HepG2 (cell line): ENCODE measurements around the gene CEBPE. TPM values are rescaled to one million over a fixed set of nuclear protein-coding genes. Genes with fewer than 3 reads are reported as not detected.

Source experiments
- ATAC-seq: fragments of 200-7000 bp; cut with Tn5 transposase; 3 replicates; pipeline ENCODE4 v1.9.1; 2020; ENCODE audit warnings: mild to moderate bottlenecking, moderate library complexity
- BruUV-seq: library from RNA; stranded (reverse); fragments of 400-500 nt; replicated peaks from 2 replicates; lab custom pipeline; 2021; lab: Mats Ljungman, UMichigan
- CTCF ChIA-PET: fragments of 300-600 bp; formaldehyde crosslinking; extraction: SDS; loops from one replicate; lab custom pipeline; 2021; ENCODE audit warnings: low total read pairs, inconsistent platforms, low intra/inter-chr PET ratio; lab: Yijun Ruan, JAX
- POLR2A ChIA-PET: fragments of 350-600 bp; sonication (Branson Sonifier 250); formaldehyde crosslinking; loops from one replicate; lab custom pipeline; 2020; ENCODE audit warnings: antibody characterized with exemption, inconsistent platforms; lab: Yijun Ruan, JAX
- DNase-seq: peaks from one replicate; pipeline ENCODE4 v3.0.0-alpha.2; 2015; ENCODE audit warnings: low spot score
- FAIRE-seq: peaks from 3 replicates; lab custom pipeline; 2011; peaks lifted over from hg19 to GRCh38; lab: Jason Lieb, UNC
- H2AFZ ChIP-seq: one replicate; pipeline ENCODE4 v1.6.1; 2011; ENCODE audit warnings: low read length, inconsistent platforms
- H3K27ac ChIP-seq: fragments of 300-600 bp; 3 replicates; pipeline ENCODE4 v1.8.0; 2011; ENCODE audit warnings: mixed run types, mild to moderate bottlenecking, mixed read lengths, low read length, inconsistent platforms; ENCODE audit not compliant: insufficient read depth; ENCODE audit errors: extremely low read length
- H3K27me3 ChIP-seq, 2 experiments: fragments of 200-600 bp in 1 of 2; 2 replicates in 1 of 2; 3 replicates in 1 of 2; pipeline versions ENCODE4 v1.6.0 to v1.8.0; 2011; ENCODE audit warnings: low read length in 2 of 2, mild to moderate bottlenecking in 2 of 2, moderate library complexity in 2 of 2, inconsistent platforms in 1 of 2; ENCODE audit not compliant: insufficient read depth in 2 of 2, control insufficient read depth in 1 of 2
- H3K36me3 ChIP-seq, 2 experiments: fragments of 200-600 bp in 1 of 2; replicated peaks in 1 of 2; 2 replicates in 1 of 2; 3 replicates in 1 of 2; pipeline versions ENCODE4 v1.5.1 to v1.8.0; 2011; ENCODE audit warnings: low read length in 2 of 2, inconsistent platforms in 1 of 2; ENCODE audit not compliant: insufficient read depth in 2 of 2, control insufficient read depth in 1 of 2
- H3K4me1 ChIP-seq: 2 replicates; pipeline ENCODE4 v1.5.1; 2012; ENCODE audit warnings: low read length, inconsistent platforms; ENCODE audit not compliant: insufficient read depth
- H3K4me2 ChIP-seq: 2 replicates; pipeline ENCODE4 v1.6.0; 2011; ENCODE audit warnings: low read depth, low read length, inconsistent platforms
- H3K4me3 ChIP-seq, 3 experiments: fragments of 200-600 bp in 1 of 3; sonication (generic), shearing (Covaris generic) in 1 of 3; replicated peaks in 1 of 3; 2 replicates each; pipeline ENCODE4 v1.5.1; 2011 to 2016; ENCODE audit warnings: low read length in 3 of 3, inconsistent platforms in 2 of 3, low read depth in 2 of 3, mild to moderate bottlenecking in 2 of 3, control low read depth in 1 of 3, mixed read lengths in 1 of 3; ENCODE audit not compliant: insufficient read depth in 1 of 3
- H3K79me2 ChIP-seq: one replicate; pipeline ENCODE4 v1.6.1; 2011; ENCODE audit warnings: low read length, inconsistent platforms; ENCODE audit not compliant: insufficient read depth
- H3K9ac ChIP-seq: 2 replicates; pipeline ENCODE4 v1.6.0; 2011; ENCODE audit warnings: mild to moderate bottlenecking, low read depth, low read length, inconsistent platforms; ENCODE audit not compliant: insufficient read depth
- H3K9me3 ChIP-seq: 2 replicates; pipeline ENCODE4 v1.5.1; 2012; ENCODE audit warnings: mild to moderate bottlenecking, low read length
- H4K20me1 ChIP-seq: 2 replicates; pipeline ENCODE4 v1.6.0; 2011; ENCODE audit warnings: inconsistent platforms, mild to moderate bottlenecking, low read length, moderate library complexity; ENCODE audit not compliant: insufficient read depth
- BHLHE40 ChIP-seq: IDR thresholded peaks from 2 replicates; pipeline ENCODE4 v1.6.1; 2011; ENCODE audit warnings: low read length, improper control_type of control experiment
- CBX5 ChIP-seq: sonication (generic); formaldehyde crosslinking; IDR thresholded peaks from 2 replicates; pipeline ENCODE4 v1.4.0; 2020; ENCODE audit warnings: missing genetic modification reagents, borderline replicate concordance
- ETV5 ChIP-seq: IDR thresholded peaks from 2 replicates; pipeline ENCODE4 v1.6.1; 2018; ENCODE audit warnings: missing biosample characterization, missing genetic modification reagents, inconsistent platforms, borderline replicate concordance
- MZF1 ChIP-seq: sonication (generic); formaldehyde crosslinking; IDR thresholded peaks from 2 replicates; pipeline ENCODE4 v1.8.1; 2023; ENCODE audit warnings: mild to moderate bottlenecking, missing genetic modification reagents, borderline replicate concordance
- POLR2AphosphoS2 ChIP-seq: IDR thresholded peaks from 2 replicates; pipeline ENCODE4 v1.6.1; 2011; ENCODE audit warnings: low read depth, low read length, improper control_type of control experiment
- RBFOX2 ChIP-seq: fragments of 200-400 bp; formaldehyde crosslinking; IDR thresholded peaks from 2 replicates; pipeline ENCODE4 v1.6.1; 2017; ENCODE audit warnings: low read depth, mild to moderate bottlenecking, low read length
- SP5 ChIP-seq: IDR thresholded peaks from 2 replicates; pipeline ENCODE4 v1.6.1; 2016; ENCODE audit warnings: low read depth, borderline replicate concordance
- TBX2 ChIP-seq: sonication (generic); formaldehyde crosslinking; IDR thresholded peaks from 2 replicates; pipeline ENCODE4 v1.5.0; 2020; ENCODE audit warnings: missing genetic modification reagents, mild to moderate bottlenecking, borderline replicate concordance
- TSC22D2 ChIP-seq: sonication (generic); formaldehyde crosslinking; IDR thresholded peaks from 2 replicates; pipeline ENCODE4 v1.5.1; 2020; ENCODE audit warnings: missing genetic modification reagents, mild to moderate bottlenecking, borderline replicate concordance
- ZNF230 ChIP-seq: sonication (generic); formaldehyde crosslinking; IDR thresholded peaks from 2 replicates; pipeline ENCODE4 v1.4.0; 2020; ENCODE audit warnings: mild to moderate bottlenecking, missing genetic modification reagents
- ZNF329 ChIP-seq: sonication (generic); formaldehyde crosslinking; IDR thresholded peaks from 2 replicates; pipeline ENCODE4 v1.9.0; 2021; ENCODE audit warnings: low read depth, mild to moderate bottlenecking, missing genetic modification reagents
- ZNF543 ChIP-seq: sonication (generic); formaldehyde crosslinking; IDR thresholded peaks from 2 replicates; pipeline ENCODE4 v1.4.0; 2020; ENCODE audit warnings: mild to moderate bottlenecking, missing genetic modification reagents
- ZNF607 ChIP-seq: sonication (generic); formaldehyde crosslinking; IDR thresholded peaks from 2 replicates; pipeline ENCODE4 v1.5.1; 2020; ENCODE audit warnings: missing genetic modification reagents, mild to moderate bottlenecking, borderline replicate concordance
- WGBS: methylation state at CpG from one replicate; pipeline ENCODE4 v1.1.6; 2017; ENCODE audit warnings: low lambda C conversion rate; 5-methylcytosine and 5-hydroxymethylcytosine counted together
- in situ Hi-C: cut with HindIII; loops from 2 replicates; pipeline ENCODE4 v1.10.0; 2017; ENCODE audit warnings: low pct_unique_long_range_greater_than_20kb; ENCODE audit not compliant: extremely low pct_ligation_motif_present
- intact Hi-C: fragments of 100-400 bp; cut with micrococcal nuclease; formaldehyde crosslinking; loops from one replicate; pipeline ENCODE4 v1.10.0; 2022; ENCODE audit not compliant: unreplicated experiment
- polyA plus RNA-seq, 8 experiments: library from polyadenylated mRNA; depleted of rRNA in 3 of 8; stranded (reverse) in 7 of 8; unstranded in 1 of 8; fragments of >200 nt; fragmentation: Illumina TruSeq in 4 of 8; extraction: Trizol in 4 of 8; gene quantifications; 2 replicates each; pipeline versions ENCODE4 v1.2.1 to v1.2.3, GENCODE V29; 2011 to 2016; ENCODE audit warnings: low read depth in 4 of 8, missing spikeins in 1 of 8, mixed read lengths in 1 of 8; ENCODE audit not compliant: insufficient read depth in 1 of 8
- total RNA-seq, 5 experiments: library from RNA; depleted of rRNA; stranded (reverse); fragments of >200 nt; fragmentation: Illumina TruSeq; extraction: Trizol; gene quantifications; 2 replicates each; pipeline ENCODE4 v1.2.3, GENCODE V29; 2016; ENCODE audit warnings: low read depth in 1 of 5
- TF ChIP-seq, protein P1 (sequence below): sonication (generic); formaldehyde crosslinking; IDR thresholded peaks from 2 replicates; pipeline ENCODE4 v1.5.1; 2020; ENCODE audit warnings: mild to moderate bottlenecking, missing genetic modification reagents
- TF ChIP-seq, protein P2 (sequence below): sonication (generic); formaldehyde crosslinking; IDR thresholded peaks from 2 replicates; pipeline ENCODE4 v1.4.0; 2020; ENCODE audit warnings: missing genetic modification reagents, borderline replicate concordance
- TF ChIP-seq, protein P3 (sequence below): sonication (generic); formaldehyde crosslinking; IDR thresholded peaks from 2 replicates; pipeline ENCODE4 v1.5.0; 2020; ENCODE audit warnings: mild to moderate bottlenecking, missing genetic modification reagents
- TF ChIP-seq, protein P4 (sequence below): sonication (generic); formaldehyde crosslinking; conservative IDR thresholded peaks from 2 replicates; pipeline ENCODE4 v1.4.0; 2020; ENCODE audit warnings: missing genetic modification reagents

The CEBPE gene
- total and polyA plus RNA-seq, 2 of the 13 experiments (the other 11 are each of a cell fraction or from before 2014, with no cell fraction given) = 0.09 to 0.11 TPM

DNA sequence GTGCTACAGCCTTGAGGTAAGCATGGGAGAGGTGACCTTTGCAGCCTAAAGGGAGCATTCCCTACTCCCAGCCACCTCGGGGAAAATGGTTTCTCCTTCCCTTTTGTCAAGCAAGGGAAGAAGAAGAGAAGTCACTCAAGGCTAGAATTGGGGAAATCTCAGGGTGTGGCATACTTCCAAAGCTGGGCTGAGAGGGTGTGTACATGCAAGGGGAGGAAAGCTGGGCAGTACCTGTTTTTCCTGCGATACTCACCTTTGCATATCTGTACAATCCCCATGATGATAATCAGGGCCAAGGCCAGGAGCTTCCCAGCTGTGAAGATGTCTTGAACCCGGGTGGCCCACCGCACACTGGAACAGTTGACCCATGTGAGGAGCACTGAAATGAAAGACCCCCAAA, 23.8 kb upstream of the CEBPE start:
- no TSS peak for BruUV-seq
- POLR2A ChIA-PET = no interaction called here
- intact Hi-C loops = no loop called here
- Histone ChIP-seq H3K27me3 (peaks cover 8 to 52% of the 10 kb centered on the region in 2 experiments), H3K4me2 (no peak overlapping the region), H3K9ac (no peak overlapping the region), H3K79me2 (no peaks in the 10 kb centered on the region), H3K27ac (no peak overlapping the region), H3K4me3 (no peak overlapping the region), H2AFZ (no peak overlapping the region), H4K20me1 (no peaks in the 10 kb centered on the region), H3K36me3 (no peaks in the 10 kb centered on the region), H3K4me1 (peaks cover under 1% of the 10 kb centered on the region; the same call in 1 of the 2 replicates), H3K9me3 (no peaks in the 10 kb centered on the region)
- in situ Hi-C loops = no loop called here
- WGBS = 23% methylated on average over 4 of the region's 4 CpGs
- FAIRE-seq (no peak), DNase-seq (no peak), ATAC-seq (no peak)
- CTCF ChIA-PET = no interaction called here
- TF ChIP-seq, protein P1, sequence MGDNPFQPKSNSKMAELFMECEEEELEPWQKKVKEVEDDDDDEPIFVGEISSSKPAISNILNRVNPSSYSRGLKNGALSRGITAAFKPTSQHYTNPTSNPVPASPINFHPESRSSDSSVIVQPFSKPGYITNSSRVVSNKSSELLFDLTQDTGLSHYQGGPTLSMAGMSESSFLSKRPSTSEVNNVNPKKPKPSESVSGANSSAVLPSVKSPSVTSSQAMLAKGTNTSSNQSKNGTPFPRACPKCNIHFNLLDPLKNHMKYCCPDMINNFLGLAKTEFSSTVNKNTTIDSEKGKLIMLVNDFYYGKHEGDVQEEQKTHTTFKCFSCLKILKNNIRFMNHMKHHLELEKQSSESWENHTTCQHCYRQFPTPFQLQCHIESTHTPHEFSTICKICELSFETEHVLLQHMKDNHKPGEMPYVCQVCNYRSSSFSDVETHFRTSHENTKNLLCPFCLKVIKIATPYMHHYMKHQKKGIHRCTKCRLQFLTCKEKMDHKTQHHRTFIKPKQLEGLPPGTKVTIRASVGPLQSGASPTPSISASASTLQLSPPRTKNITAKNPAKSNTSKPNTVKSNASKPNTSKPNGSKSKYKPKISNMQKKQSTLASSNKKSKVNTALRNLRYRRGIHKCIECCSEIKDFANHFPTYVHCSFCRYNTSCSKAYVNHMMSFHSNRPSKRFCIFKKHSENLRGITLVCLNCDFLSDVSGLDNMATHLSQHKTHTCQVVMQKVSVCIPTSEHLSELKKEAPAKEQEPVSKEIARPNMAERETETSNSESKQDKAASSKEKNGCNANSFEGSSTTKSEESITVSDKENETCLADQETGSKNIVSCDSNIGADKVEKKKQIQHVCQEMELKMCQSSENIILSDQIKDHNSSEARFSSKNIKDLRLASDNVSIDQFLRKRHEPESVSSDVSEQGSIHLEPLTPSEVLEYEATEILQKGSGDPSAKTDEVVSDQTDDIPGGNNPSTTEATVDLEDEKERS (CRISPR knock-in tag) = no peak
- no peak for TF ChIP-seq BHLHE40
- no peak for TF ChIP-seq ETV5 (CRISPR knock-in tag)
- TF ChIP-seq TSC22D2 (CRISPR knock-in tag) = no peak
- TF ChIP-seq POLR2AphosphoS2 = no peak
- no peak for TF ChIP-seq TBX2 (CRISPR knock-in tag)
- no peak for TF ChIP-seq ZNF230 (CRISPR knock-in tag)
- TF ChIP-seq, protein P2, sequence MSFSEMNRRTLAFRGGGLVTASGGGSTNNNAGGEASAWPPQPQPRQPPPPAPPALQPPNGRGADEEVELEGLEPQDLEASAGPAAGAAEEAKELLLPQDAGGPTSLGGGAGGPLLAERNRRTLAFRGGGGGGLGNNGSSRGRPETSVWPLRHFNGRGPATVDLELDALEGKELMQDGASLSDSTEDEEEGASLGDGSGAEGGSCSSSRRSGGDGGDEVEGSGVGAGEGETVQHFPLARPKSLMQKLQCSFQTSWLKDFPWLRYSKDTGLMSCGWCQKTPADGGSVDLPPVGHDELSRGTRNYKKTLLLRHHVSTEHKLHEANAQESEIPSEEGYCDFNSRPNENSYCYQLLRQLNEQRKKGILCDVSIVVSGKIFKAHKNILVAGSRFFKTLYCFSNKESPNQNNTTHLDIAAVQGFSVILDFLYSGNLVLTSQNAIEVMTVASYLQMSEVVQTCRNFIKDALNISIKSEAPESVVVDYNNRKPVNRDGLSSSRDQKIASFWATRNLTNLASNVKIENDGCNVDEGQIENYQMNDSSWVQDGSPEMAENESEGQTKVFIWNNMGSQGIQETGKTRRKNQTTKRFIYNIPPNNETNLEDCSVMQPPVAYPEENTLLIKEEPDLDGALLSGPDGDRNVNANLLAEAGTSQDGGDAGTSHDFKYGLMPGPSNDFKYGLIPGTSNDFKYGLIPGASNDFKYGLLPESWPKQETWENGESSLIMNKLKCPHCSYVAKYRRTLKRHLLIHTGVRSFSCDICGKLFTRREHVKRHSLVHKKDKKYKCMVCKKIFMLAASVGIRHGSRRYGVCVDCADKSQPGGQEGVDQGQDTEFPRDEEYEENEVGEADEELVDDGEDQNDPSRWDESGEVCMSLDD (CRISPR knock-in tag) = no peak
- no peak for TF ChIP-seq MZF1 (CRISPR knock-in tag)
- TF ChIP-seq, protein P3, sequence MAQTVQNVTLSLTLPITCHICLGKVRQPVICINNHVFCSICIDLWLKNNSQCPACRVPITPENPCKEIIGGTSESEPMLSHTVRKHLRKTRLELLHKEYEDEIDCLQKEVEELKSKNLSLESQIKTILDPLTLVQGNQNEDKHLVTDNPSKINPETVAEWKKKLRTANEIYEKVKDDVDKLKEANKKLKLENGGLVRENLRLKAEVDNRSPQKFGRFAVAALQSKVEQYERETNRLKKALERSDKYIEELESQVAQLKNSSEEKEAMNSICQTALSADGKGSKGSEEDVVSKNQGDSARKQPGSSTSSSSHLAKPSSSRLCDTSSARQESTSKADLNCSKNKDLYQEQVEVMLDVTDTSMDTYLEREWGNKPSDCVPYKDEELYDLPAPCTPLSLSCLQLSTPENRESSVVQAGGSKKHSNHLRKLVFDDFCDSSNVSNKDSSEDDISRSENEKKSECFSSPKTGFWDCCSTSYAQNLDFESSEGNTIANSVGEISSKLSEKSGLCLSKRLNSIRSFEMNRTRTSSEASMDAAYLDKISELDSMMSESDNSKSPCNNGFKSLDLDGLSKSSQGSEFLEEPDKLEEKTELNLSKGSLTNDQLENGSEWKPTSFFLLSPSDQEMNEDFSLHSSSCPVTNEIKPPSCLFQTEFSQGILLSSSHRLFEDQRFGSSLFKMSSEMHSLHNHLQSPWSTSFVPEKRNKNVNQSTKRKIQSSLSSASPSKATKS (CRISPR knock-in tag) = no peak
- TF ChIP-seq ZNF543 (CRISPR knock-in tag) = no peak
- TF ChIP-seq, protein P4, sequence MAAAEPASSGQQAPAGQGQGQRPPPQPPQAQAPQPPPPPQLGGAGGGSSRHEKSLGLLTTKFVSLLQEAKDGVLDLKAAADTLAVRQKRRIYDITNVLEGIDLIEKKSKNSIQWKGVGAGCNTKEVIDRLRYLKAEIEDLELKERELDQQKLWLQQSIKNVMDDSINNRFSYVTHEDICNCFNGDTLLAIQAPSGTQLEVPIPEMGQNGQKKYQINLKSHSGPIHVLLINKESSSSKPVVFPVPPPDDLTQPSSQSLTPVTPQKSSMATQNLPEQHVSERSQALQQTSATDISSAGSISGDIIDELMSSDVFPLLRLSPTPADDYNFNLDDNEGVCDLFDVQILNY = no peak
- TF ChIP-seq RBFOX2 = no peak
- TF ChIP-seq CBX5 (CRISPR knock-in tag) = no peak
- TF ChIP-seq ZNF607 (CRISPR knock-in tag) = no peak
- no peak for TF ChIP-seq SP5 (CRISPR knock-in tag)
- no peak for TF ChIP-seq ZNF329 (CRISPR knock-in tag)
